HFFc6 (cell line): ENCODE results near the gene MAP3K3. TPM values are rescaled to one million over a fixed set of nuclear protein-coding genes. Genes with fewer than 3 reads are reported as not detected.
A peak's percentile ranks its signal among the peaks of the same experiment; 100 is the strongest.

ENCODE experiments used
- DNase-seq: peaks from one replicate; pipeline ENCODE4 v3.0.0-alpha.2; 2018
- H3K27ac Mint-ChIP-seq: 2 replicates; pipeline ENCODE4 v1.8.0; 2020; ENCODE audit warnings: mild to moderate bottlenecking, mixed read lengths
- H3K27me3 Mint-ChIP-seq: 2 replicates; pipeline ENCODE4 v1.8.0; 2021; ENCODE audit warnings: mild to moderate bottlenecking, moderate library complexity, mixed read lengths; ENCODE audit not compliant: insufficient read depth
- H3K36me3 Mint-ChIP-seq: 2 replicates; pipeline ENCODE4 v1.8.0; 2021; ENCODE audit warnings: low read depth, mixed read lengths
- H3K4me1 Mint-ChIP-seq: 2 replicates; pipeline ENCODE4 v1.8.0; 2020; ENCODE audit warnings: low read depth, mixed read lengths
- H3K4me3 Mint-ChIP-seq: 2 replicates; pipeline ENCODE4 v1.8.0; 2020; ENCODE audit warnings: mild to moderate bottlenecking, moderate library complexity, mixed read lengths
- H3K9me3 Mint-ChIP-seq: 2 replicates; pipeline ENCODE4 v1.8.0; 2020; ENCODE audit warnings: mild to moderate bottlenecking, mixed read lengths
- total RNA-seq, 6 experiments: library from RNA; stranded (reverse); fragmentation: NEBNext Ultra II Directional; extraction: Animal tissue kit (Norgen Biotek cat#: 25700); gene quantifications; 2 replicates in 1 of 6; 3 replicates in 5 of 6; pipeline ENCODE4 v1.2.3, GENCODE V29; 2021
- TF ChIP-seq, protein P1 (sequence below): fragments of 200-600 bp; sonication (generic); IDR thresholded peaks from 2 replicates; pipeline ENCODE4 v1.5.0; 2021; ENCODE audit warnings: antibody characterized with exemption, mild to moderate bottlenecking

The MAP3K3 gene
- total RNA-seq, 6 experiments from 2014 or later, result 24.2 to 31.5 (median 27.2) TPM

DNA sequence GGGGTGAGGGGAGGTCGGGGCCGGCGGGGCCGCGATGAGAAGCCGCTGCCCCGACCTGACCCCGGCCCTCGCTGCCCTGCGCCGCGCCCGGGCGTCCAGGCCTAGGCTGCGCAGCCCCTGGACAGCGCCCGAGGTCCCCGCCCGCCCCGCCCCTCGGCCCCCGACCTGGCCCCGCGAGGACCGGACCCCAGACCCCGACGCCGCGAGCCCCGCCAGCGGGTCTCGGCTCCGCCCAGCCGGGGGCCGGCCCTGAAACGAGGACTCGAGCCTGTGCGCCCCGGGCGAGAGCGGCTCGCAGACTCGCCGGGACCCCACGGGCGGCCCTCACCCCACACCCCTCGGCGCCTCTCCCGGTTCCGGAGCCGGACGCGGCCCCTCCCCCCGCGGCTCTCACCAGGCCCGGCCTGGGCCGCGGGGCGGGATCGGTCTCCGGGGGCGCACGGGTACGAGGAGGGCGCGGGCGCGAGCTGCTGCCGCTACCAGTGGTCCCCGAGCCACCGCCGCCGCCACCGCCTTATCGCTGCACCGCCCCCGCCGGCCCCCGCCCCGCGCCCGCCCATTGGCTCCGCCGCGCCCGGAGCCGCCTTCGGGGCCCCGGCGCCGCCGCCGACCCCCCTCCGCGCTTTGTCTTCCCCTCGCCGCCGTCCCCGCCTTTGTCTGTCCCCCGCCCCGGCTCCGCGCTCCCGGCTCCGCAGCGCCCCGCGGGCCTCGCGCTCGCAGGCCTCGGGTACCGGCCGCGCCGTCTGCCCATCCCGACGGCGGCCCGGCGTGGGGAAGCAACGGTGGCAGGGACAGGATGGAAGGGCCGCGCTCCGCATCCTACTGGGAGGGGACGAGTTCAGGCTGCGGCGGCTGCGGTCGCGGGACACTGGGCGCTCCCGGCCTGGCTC is 77.7 kb downstream of the MAP3K3 start, which contains the start of gene LIMD2:
Gene LIMD2, minus strand, starts transcription at position 488 of the 890 bp plus-strand sequence. CDS start 827 bp downstream, outside the sequence.
- H3K27ac Mint-ChIP-seq, result no peak within 1 kb of the TSS
- no peaks in the 10 kb centered on the region for H3K4me1 Mint-ChIP-seq
- no peak within 1 kb of the TSS for H3K4me3 Mint-ChIP-seq
- H3K27me3 Mint-ChIP-seq, result peaks cover 5% of the 10 kb centered on the region
- no peak for DNase-seq
- TF ChIP-seq, protein P1, sequence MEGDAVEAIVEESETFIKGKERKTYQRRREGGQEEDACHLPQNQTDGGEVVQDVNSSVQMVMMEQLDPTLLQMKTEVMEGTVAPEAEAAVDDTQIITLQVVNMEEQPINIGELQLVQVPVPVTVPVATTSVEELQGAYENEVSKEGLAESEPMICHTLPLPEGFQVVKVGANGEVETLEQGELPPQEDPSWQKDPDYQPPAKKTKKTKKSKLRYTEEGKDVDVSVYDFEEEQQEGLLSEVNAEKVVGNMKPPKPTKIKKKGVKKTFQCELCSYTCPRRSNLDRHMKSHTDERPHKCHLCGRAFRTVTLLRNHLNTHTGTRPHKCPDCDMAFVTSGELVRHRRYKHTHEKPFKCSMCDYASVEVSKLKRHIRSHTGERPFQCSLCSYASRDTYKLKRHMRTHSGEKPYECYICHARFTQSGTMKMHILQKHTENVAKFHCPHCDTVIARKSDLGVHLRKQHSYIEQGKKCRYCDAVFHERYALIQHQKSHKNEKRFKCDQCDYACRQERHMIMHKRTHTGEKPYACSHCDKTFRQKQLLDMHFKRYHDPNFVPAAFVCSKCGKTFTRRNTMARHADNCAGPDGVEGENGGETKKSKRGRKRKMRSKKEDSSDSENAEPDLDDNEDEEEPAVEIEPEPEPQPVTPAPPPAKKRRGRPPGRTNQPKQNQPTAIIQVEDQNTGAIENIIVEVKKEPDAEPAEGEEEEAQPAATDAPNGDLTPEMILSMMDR, result no peak
- peaks cover 9% of the 10 kb centered on the region; the same call in 1 of the 2 replicates for H3K36me3 Mint-ChIP-seq
- no peaks in the 10 kb centered on the region for H3K9me3 Mint-ChIP-seq

DNA sequence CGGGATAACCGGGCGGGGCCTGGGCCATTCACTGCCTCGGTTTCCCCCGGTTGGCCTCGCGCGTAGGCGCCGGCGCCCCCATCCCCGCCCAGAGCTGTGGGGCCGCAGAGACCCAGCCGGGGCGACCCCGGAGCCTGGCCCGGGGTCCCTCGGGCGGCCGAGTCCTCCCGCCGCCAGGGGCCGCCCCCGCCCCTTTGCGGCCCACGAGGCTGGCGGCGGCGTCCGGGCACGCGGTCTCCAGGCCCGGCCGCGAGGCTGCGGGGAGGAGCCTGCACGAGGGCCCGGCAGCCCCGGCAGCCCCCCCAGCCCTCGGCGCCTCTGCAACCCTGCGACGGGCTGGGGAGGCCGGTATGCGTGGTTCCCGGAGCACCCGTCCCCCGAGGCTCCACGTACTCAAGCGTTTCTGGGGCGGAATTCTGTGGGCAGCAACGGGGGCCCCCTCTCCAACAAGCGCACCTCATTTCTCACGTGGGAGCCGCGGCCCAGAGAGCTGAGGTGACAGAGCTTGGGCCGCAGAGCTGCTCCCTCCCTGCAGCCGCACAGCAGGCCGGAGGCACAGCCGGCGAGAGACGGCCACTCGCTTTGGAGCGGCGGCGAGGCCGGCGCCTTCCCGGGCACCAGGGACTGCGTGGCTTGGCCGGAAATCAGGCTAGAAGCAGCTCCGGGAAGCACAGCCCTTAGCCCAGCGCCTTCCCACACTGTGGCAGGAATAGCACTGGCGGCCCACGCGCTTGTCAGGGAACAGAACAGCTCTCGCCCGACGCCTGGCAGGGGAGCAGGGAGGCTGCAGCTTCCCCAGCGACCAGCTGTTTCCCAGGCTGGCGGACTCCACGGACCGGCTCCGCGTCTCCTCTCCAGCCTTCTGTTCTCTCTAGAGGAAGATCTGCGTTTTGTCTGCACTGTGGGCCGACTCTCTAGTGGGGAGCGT is 78.6 kb downstream of the MAP3K3 start:
- Mint-ChIP-seq H3K36me3 (peaks cover 9% of the 10 kb centered on the region; the same call in 1 of the 2 replicates), H3K4me1 (no peaks in the 10 kb centered on the region), H3K9me3 (no peaks in the 10 kb centered on the region), H3K27me3 (peaks cover 7% of the 10 kb centered on the region), H3K27ac (no peak overlapping the region), H3K4me3 (peak overlapping the region; percentile 43; the same call in 1 of the 2 replicates)
- TF ChIP-seq, protein P1, result no peak; the same call in 1 of the 2 replicates
- DNase-seq, result no peak

DNA sequence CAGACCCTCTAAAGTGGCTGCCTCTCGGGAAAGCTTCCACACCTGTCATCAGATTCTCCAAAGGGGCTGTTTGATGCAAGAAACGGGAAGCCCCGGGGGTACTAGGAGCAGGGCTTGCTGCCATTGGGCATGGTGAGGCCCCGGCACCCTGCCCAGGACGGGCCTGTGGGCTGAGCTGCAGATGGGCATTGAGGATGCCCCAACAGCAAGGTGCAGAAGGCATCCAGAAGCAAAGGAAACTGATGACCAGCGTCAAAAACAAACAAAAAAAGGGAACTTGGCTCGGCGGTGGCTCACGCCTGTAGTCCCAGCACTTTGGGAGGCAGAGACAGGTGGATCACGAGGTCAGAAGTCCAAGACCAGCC is 79.2 kb downstream of the MAP3K3 start:
- no peaks in the 10 kb centered on the region for H3K4me1 Mint-ChIP-seq
- H3K27me3 Mint-ChIP-seq, result peaks cover 7% of the 10 kb centered on the region
- H3K36me3 Mint-ChIP-seq, result peaks cover 9% of the 10 kb centered on the region; the same call in 1 of the 2 replicates
- TF ChIP-seq, protein P1, result no peak
- H3K4me3 Mint-ChIP-seq, result peak overlapping the region; percentile 43; the same call in 1 of the 2 replicates
- no peaks in the 10 kb centered on the region for H3K9me3 Mint-ChIP-seq
- no peak for DNase-seq
- no peak overlapping the region for H3K27ac Mint-ChIP-seq

DNA sequence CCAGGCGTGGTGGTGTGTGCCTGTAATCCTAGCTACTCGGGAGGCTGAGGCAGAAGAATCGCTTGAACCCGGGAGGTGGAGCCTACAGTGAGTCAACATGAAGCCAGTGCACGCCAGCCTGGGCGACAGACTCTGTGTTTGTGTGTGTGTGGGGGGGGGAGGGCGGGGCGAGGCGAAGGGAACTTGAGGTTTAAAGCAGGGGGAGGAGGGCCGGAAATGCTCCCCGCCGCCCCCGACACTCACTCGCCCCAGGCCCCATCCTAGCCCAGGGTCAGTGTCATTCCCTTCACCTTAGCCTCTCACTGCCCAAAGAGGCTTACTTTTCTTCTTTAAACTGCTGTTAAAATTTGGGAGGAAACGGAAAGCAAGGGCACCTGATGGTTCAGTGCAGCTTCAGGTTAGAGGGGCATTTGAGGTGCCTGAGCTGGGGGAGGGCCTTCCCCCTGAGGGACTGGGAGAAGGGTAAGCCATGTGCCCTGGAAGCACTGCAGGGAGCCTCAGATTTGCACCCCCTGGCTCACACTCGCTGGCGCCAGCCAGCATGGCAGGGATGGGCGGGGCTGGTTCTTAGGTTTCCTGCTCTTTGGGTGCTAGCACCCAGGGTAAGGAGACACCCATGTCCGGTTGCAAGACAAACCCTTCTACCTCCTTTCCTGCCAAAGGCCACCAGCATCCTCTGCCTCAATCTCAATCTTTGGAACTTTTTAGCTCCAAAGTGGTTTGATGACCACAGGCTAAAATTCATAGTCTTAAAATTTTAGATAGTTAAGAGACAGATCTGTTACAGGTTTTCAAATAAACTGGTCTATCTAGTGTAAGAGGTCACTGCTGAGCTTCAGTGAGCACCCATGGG is 79.9 kb downstream of the MAP3K3 start:
- DNase-seq, result no peak
- H3K9me3 Mint-ChIP-seq, result no peaks in the 10 kb centered on the region
- TF ChIP-seq, protein P1, result no peak
- H3K4me1 Mint-ChIP-seq, result no peaks in the 10 kb centered on the region
- H3K4me3 Mint-ChIP-seq, result peak overlapping the region; percentile 43; the same call in 1 of the 2 replicates
- H3K27ac Mint-ChIP-seq, result no peak overlapping the region
- H3K27me3 Mint-ChIP-seq, result peaks cover 7% of the 10 kb centered on the region
- peaks cover 9% of the 10 kb centered on the region; the same call in 1 of the 2 replicates for H3K36me3 Mint-ChIP-seq

DNA sequence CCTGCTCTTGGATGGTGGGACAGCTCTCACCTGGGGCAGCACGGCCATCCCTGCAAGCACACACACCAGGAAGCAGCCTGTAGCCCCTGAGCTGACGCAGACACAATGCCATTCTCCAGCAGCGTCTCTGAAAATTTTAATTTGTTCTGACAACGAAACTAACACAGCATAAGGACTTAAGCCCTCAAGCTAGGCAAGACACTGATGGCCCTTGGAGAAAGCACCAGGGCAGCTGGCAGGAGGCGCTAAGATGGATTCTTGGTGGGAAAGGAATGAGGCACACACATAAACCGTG is 80.5 kb downstream of the MAP3K3 start:
- DNase-seq, result no peak
- Mint-ChIP-seq H3K4me1 (no peaks in the 10 kb centered on the region), H3K27me3 (peaks cover 7% of the 10 kb centered on the region), H3K27ac (no peak overlapping the region), H3K9me3 (no peaks in the 10 kb centered on the region), H3K36me3 (peaks cover 9% of the 10 kb centered on the region; the same call in 1 of the 2 replicates), H3K4me3 (no peak overlapping the region)
- TF ChIP-seq, protein P1, result no peak
